IMR-90 (cell line): Measurements from ENCODE around the gene DNAJA4. TPM values are rescaled to one million over a fixed set of nuclear protein-coding genes. Genes with fewer than 3 reads are reported as not detected.

Experiments used
- ATAC-seq: fragments of 200-7000 bp; cut with Tn5 transposase; 2 replicates; pipeline ENCODE4 v1.9.1; 2020; ENCODE audit warnings: low read depth, mild to moderate bottlenecking, moderate library complexity
- BruUV-seq: library from RNA; stranded (reverse); fragments of 400-500 nt; replicated peaks from 2 replicates; lab custom pipeline; 2021; lab: Mats Ljungman, UMichigan
- CTCF ChIA-PET: fragments of 300-600 bp; formaldehyde crosslinking; extraction: SDS; loops from one replicate; lab custom pipeline; 2021; ENCODE audit warnings: antibody characterized with exemption; lab: Yijun Ruan, JAX
- POLR2A ChIA-PET: fragments of 300-600 bp; sonication (Branson Sonifier 250); formaldehyde crosslinking; loops from one replicate; lab custom pipeline; 2022; ENCODE audit warnings: antibody characterized with exemption; ENCODE audit not compliant: unreplicated experiment; lab: Charles Lee
- DNase-seq: peaks from one replicate; pipeline ENCODE4 v3.0.0; 2013
- H2AFZ ChIP-seq: replicated peaks from 2 replicates; pipeline ENCODE3; 2013; ENCODE audit warnings: low read length, mild to moderate bottlenecking; ENCODE audit not compliant: poor library complexity
- H2AK5ac ChIP-seq: 2 replicates; pipeline ENCODE4 v1.6.1; 2013; ENCODE audit warnings: low read depth, low read length, inconsistent platforms
- H2AK9ac ChIP-seq: replicated peaks from 2 replicates; pipeline ENCODE3; 2013; ENCODE audit warnings: mild to moderate bottlenecking, low read depth, low read length, moderate library complexity; ENCODE audit not compliant: poor library complexity
- H2BK120ac ChIP-seq: 2 replicates; pipeline ENCODE4 v1.6.1; 2013; ENCODE audit warnings: low read depth, low read length, inconsistent platforms
- H2BK15ac ChIP-seq: 3 replicates; pipeline ENCODE4 v1.6.1; 2013; ENCODE audit warnings: low read depth, low read length, inconsistent platforms
- H2BK20ac ChIP-seq: 2 replicates; pipeline ENCODE4 v1.6.1; 2013; ENCODE audit warnings: low read depth, mild to moderate bottlenecking, inconsistent platforms, low read length, moderate library complexity
- H2BK5ac ChIP-seq: 2 replicates; pipeline ENCODE4 v1.6.1; 2013; ENCODE audit warnings: mild to moderate bottlenecking, low read depth, low read length, inconsistent platforms; ENCODE audit not compliant: poor library complexity, severe bottlenecking
- H3K14ac ChIP-seq: replicated peaks from 2 replicates; pipeline ENCODE4 v1.6.1; 2013; ENCODE audit warnings: low read depth, low read length, inconsistent platforms
- H3K18ac ChIP-seq: 2 replicates; pipeline ENCODE4 v1.6.1; 2013; ENCODE audit warnings: low read depth, low read length, control low read depth
- H3K23ac ChIP-seq: 2 replicates; pipeline ENCODE4 v1.6.1; 2013; ENCODE audit warnings: low read depth, low read length, inconsistent platforms
- H3K27ac ChIP-seq: 2 replicates; pipeline ENCODE4 v1.5.1; 2013; ENCODE audit warnings: mild to moderate bottlenecking, control low read depth, low read length; ENCODE audit not compliant: insufficient read depth
- H3K27me3 ChIP-seq: 2 replicates; pipeline ENCODE4 v1.6.1; 2013; ENCODE audit warnings: low read length; ENCODE audit not compliant: control insufficient read depth, insufficient read depth
- H3K36me3 ChIP-seq: 2 replicates; pipeline ENCODE4 v1.6.1; 2013; ENCODE audit warnings: low read length, mixed read lengths; ENCODE audit not compliant: control insufficient read depth, insufficient read depth
- H3K4ac ChIP-seq: 2 replicates; pipeline ENCODE4 v1.6.1; 2013; ENCODE audit warnings: low read depth, low read length, inconsistent platforms
- H3K4me1 ChIP-seq: 2 replicates; pipeline ENCODE4 v1.6.1; 2013; ENCODE audit warnings: low read length, mixed read lengths; ENCODE audit not compliant: control insufficient read depth, insufficient read depth
- H3K4me2 ChIP-seq: 2 replicates; pipeline ENCODE4 v1.6.1; 2013; ENCODE audit warnings: low read depth, mild to moderate bottlenecking, control low read depth, low read length, moderate library complexity
- H3K4me3 ChIP-seq: 2 replicates; pipeline ENCODE4 v1.5.1; 2013; ENCODE audit warnings: low read depth, mild to moderate bottlenecking, control low read depth, low read length, moderate library complexity; ENCODE audit not compliant: insufficient read depth
- H3K56ac ChIP-seq: 2 replicates; pipeline ENCODE4 v1.6.1; 2013; ENCODE audit warnings: low read length, inconsistent platforms; ENCODE audit not compliant: insufficient read depth; ENCODE audit errors: extremely low read depth
- H3K79me1 ChIP-seq, 2 experiments: 2 replicates each; pipeline ENCODE4 v1.6.1; 2013; ENCODE audit warnings: low read length in 2 of 2, inconsistent platforms in 1 of 2, low read depth in 1 of 2
- H3K9ac ChIP-seq: 2 replicates; pipeline ENCODE4 v1.6.1; 2013; ENCODE audit warnings: low read depth, low read length, control low read depth
- H3K9me1 ChIP-seq: 2 replicates; pipeline ENCODE4 v1.6.1; 2013; ENCODE audit warnings: low read length, inconsistent platforms; ENCODE audit not compliant: insufficient read depth
- H3K9me3 ChIP-seq: 2 replicates; pipeline ENCODE4 v1.6.1; 2013; ENCODE audit warnings: low read length; ENCODE audit not compliant: control insufficient read depth, insufficient read depth
- H4K20me1 ChIP-seq: 2 replicates; pipeline ENCODE4 v1.6.1; 2013; ENCODE audit warnings: low read length, inconsistent platforms; ENCODE audit not compliant: insufficient read depth
- H4K5ac ChIP-seq: 2 replicates; pipeline ENCODE4 v1.6.1; 2013; ENCODE audit warnings: mild to moderate bottlenecking, low read depth, low read length, control low read depth
- H4K8ac ChIP-seq, 2 experiments: 2 replicates each; pipeline ENCODE4 v1.6.1; 2013; ENCODE audit warnings: low read depth in 2 of 2, low read length in 2 of 2, control low read depth in 1 of 2, inconsistent platforms in 1 of 2
- H4K91ac ChIP-seq: 2 replicates; pipeline ENCODE4 v1.6.1; 2013; ENCODE audit warnings: low read depth, low read length, inconsistent platforms; ENCODE audit not compliant: insufficient read depth
- BHLHE40 ChIP-seq: fragments of 150-350 bp; IDR thresholded peaks from 2 replicates; pipeline ENCODE4 v1.6.1; 2016; ENCODE audit warnings: mild to moderate bottlenecking, low read depth, low read length
- CEBPB ChIP-seq: IDR thresholded peaks from 2 replicates; pipeline ENCODE4 v1.6.1; 2012; ENCODE audit warnings: low read depth, low read length, improper control_type of control experiment
- CHD1 ChIP-seq: IDR thresholded peaks from 2 replicates; pipeline ENCODE4 v1.6.1; 2012; ENCODE audit warnings: low read depth, low read length, improper control_type of control experiment
- FOS ChIP-seq: fragments of 150-350 bp; IDR thresholded peaks from 2 replicates; pipeline ENCODE4 v1.6.1; 2016; ENCODE audit warnings: low read depth, low read length
- MAFK ChIP-seq: IDR thresholded peaks from 2 replicates; pipeline ENCODE4 v1.6.1; 2012; ENCODE audit warnings: low read depth, low read length, improper control_type of control experiment
- MAZ ChIP-seq: IDR thresholded peaks from 2 replicates; pipeline ENCODE4 v1.6.1; 2012; ENCODE audit warnings: low read depth, mild to moderate bottlenecking, low read length, improper control_type of control experiment, moderate library complexity, borderline replicate concordance
- MXI1 ChIP-seq: IDR thresholded peaks from 2 replicates; pipeline ENCODE4 v1.6.1; 2012; ENCODE audit warnings: low read depth, mild to moderate bottlenecking, low read length, moderate library complexity, borderline replicate concordance
- NFE2L2 ChIP-seq: fragments of 150-350 bp; IDR thresholded peaks from 2 replicates; pipeline ENCODE4 v1.6.1; 2016; ENCODE audit warnings: low read depth, mild to moderate bottlenecking, low read length
- POLR2A ChIP-seq: IDR thresholded peaks from 2 replicates; pipeline ENCODE4 v1.6.1; 2012; ENCODE audit warnings: mild to moderate bottlenecking, low read depth, low read length
- RAD21 ChIP-seq: IDR thresholded peaks from 2 replicates; pipeline ENCODE4 v1.6.1; 2012; ENCODE audit warnings: low read length, improper control_type of control experiment
- RCOR1 ChIP-seq: IDR thresholded peaks from 2 replicates; pipeline ENCODE4 v1.6.1; 2012; ENCODE audit warnings: mild to moderate bottlenecking, low read length, improper control_type of control experiment; ENCODE audit not compliant: insufficient replicate concordance
- RFX5 ChIP-seq: IDR thresholded peaks from 2 replicates; pipeline ENCODE4 v1.8.0; 2012; ENCODE audit warnings: low read depth, mild to moderate bottlenecking, low read length, moderate library complexity
- SMC3 ChIP-seq: fragments of 150-350 bp; IDR thresholded peaks from 2 replicates; pipeline ENCODE4 v1.6.1; 2016; ENCODE audit warnings: low read depth, mild to moderate bottlenecking, antibody characterized with exemption, low read length, moderate library complexity
- WGBS, 2 experiments: methylation state at CpG; one replicate each; pipeline versions ENCODE4 v1.1.5 to v1.1.7; 2013; ENCODE audit warnings: missing lambda C conversion rate in 2 of 2; ENCODE audit not compliant: insufficient read length in 1 of 2; ENCODE audit errors: extremely low coverage in 2 of 2; 5-methylcytosine and 5-hydroxymethylcytosine counted together
- dilution Hi-C: fragments of 300-500 bp; cut with HindIII; formaldehyde crosslinking; loops from one replicate; pipeline ENCODE4 v1.14.3; 2018; ENCODE audit warnings: low sequenced_read_pairs; ENCODE audit not compliant: unreplicated experiment
- in situ Hi-C: fragments of 300-500 bp; cut with MboI; formaldehyde crosslinking; loops from 3 replicates; pipeline ENCODE4 v1.14.3; 2019; ENCODE audit warnings: low sequenced_read_pairs, inconsistent platforms, mixed read lengths
- intact Hi-C: fragments of 100-400 bp; cut with micrococcal nuclease; formaldehyde crosslinking; loops from 2 replicates; pipeline ENCODE4 v1.10.0; 2022
- polyA plus RNA-seq, 3 experiments: library from polyadenylated mRNA; depleted of rRNA; stranded (reverse); fragments of >200 nt; gene quantifications; 2 replicates each; pipeline ENCODE4 v1.2.3, GENCODE V29; 2012; ENCODE audit warnings: low replicate concordance in 1 of 3
- total RNA-seq: library from RNA; depleted of rRNA; stranded (reverse); fragments of >200 nt; gene quantifications from 2 replicates; pipeline ENCODE4 v1.2.3, GENCODE V29; 2012
- TF ChIP-seq, protein P1 (sequence below): fragments of 150-350 bp; IDR thresholded peaks from 2 replicates; pipeline ENCODE4 v1.6.1; 2017; ENCODE audit warnings: mild to moderate bottlenecking, antibody characterized with exemption, low read length, low read depth
- TF ChIP-seq, protein P2 (sequence below): fragments of 150-350 bp; IDR thresholded peaks from 2 replicates; pipeline ENCODE4 v1.6.1; 2016; ENCODE audit warnings: low read depth, mild to moderate bottlenecking, low read length, moderate library complexity, borderline replicate concordance
- TF ChIP-seq, protein P3 (sequence below): conservative IDR thresholded peaks from 2 replicates; pipeline ENCODE4 v1.5.1; 2012; ENCODE audit warnings: mild to moderate bottlenecking, low read depth, low read length, improper control_type of control experiment

DNAJA4 gene
- total and polyA plus RNA-seq, 2 of the 4 experiments (the other 2 are of a cell fraction) = 0.18 to 0.32 TPM

DNA sequence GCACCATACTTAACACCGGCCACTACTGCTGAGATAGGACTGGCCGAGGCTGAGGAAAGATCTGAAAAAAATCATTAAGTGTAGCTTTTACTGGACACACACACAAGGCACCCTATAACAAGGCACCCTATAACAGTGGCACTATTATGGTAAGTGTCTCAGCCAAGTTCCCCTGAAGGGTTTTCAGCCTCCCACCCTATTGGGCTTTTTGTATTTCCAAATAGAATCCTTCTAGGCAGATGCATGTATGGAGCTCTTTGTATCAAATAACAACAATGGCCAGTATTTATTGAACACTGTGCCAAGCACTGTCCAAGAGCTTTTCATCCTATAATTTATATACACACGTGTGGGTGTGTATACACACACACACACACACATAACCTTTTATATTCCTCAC, 6.7 kb upstream of the DNAJA4 start:
- H3K4me2 ChIP-seq = no peak overlapping the region
- H2BK15ac ChIP-seq = no peak overlapping the region
- no peak overlapping the region for H2AFZ ChIP-seq
- POLR2A ChIA-PET = no interaction called here
- no peaks in the 10 kb centered on the region for H3K4me1 ChIP-seq
- H3K18ac ChIP-seq = no peak overlapping the region
- dilution Hi-C loops (no loop called here), intact Hi-C loops (no loop called here), in situ Hi-C loops (no loop called here)
- no peak for ATAC-seq
- H2BK120ac ChIP-seq = no peak overlapping the region
- H3K14ac ChIP-seq = no peak overlapping the region
- H4K8ac ChIP-seq = no peak overlapping the region
- no CpG with 5 or more reads among the region's 3 CpGs for WGBS, 2 experiments
- no peaks in the 10 kb centered on the region for H3K9me3 ChIP-seq
- no peaks in the 10 kb centered on the region for H3K9me1 ChIP-seq
- H4K5ac ChIP-seq = no peak overlapping the region
- no peaks in the 10 kb centered on the region for H3K36me3 ChIP-seq
- TF ChIP-seq POLR2A (no peak), CHD1 (no peak), RCOR1 (no peak), MAZ (no peak), CEBPB (no peak), MAFK (no peak), RAD21 (no peak), RFX5 (no peak), SMC3 (no peak), NFE2L2 (no peak), BHLHE40 (no peak), FOS (no peak), MXI1 (no peak)
- TF ChIP-seq, protein P1, sequence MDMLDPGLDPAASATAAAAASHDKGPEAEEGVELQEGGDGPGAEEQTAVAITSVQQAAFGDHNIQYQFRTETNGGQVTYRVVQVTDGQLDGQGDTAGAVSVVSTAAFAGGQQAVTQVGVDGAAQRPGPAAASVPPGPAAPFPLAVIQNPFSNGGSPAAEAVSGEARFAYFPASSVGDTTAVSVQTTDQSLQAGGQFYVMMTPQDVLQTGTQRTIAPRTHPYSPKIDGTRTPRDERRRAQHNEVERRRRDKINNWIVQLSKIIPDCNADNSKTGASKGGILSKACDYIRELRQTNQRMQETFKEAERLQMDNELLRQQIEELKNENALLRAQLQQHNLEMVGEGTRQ = no peak
- TF ChIP-seq, protein P2, sequence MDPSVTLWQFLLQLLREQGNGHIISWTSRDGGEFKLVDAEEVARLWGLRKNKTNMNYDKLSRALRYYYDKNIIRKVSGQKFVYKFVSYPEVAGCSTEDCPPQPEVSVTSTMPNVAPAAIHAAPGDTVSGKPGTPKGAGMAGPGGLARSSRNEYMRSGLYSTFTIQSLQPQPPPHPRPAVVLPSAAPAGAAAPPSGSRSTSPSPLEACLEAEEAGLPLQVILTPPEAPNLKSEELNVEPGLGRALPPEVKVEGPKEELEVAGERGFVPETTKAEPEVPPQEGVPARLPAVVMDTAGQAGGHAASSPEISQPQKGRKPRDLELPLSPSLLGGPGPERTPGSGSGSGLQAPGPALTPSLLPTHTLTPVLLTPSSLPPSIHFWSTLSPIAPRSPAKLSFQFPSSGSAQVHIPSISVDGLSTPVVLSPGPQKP = no peak
- TF ChIP-seq, protein P3, sequence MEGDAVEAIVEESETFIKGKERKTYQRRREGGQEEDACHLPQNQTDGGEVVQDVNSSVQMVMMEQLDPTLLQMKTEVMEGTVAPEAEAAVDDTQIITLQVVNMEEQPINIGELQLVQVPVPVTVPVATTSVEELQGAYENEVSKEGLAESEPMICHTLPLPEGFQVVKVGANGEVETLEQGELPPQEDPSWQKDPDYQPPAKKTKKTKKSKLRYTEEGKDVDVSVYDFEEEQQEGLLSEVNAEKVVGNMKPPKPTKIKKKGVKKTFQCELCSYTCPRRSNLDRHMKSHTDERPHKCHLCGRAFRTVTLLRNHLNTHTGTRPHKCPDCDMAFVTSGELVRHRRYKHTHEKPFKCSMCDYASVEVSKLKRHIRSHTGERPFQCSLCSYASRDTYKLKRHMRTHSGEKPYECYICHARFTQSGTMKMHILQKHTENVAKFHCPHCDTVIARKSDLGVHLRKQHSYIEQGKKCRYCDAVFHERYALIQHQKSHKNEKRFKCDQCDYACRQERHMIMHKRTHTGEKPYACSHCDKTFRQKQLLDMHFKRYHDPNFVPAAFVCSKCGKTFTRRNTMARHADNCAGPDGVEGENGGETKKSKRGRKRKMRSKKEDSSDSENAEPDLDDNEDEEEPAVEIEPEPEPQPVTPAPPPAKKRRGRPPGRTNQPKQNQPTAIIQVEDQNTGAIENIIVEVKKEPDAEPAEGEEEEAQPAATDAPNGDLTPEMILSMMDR = no peak
- no peak overlapping the region for H3K27ac ChIP-seq
- no peaks in the 10 kb centered on the region for H3K79me1 ChIP-seq
- no TSS peak for BruUV-seq
- H2BK20ac ChIP-seq = no peak overlapping the region
- H3K56ac ChIP-seq = no peak overlapping the region
- CTCF ChIA-PET = no interaction called here
- H3K4ac ChIP-seq = no peak overlapping the region
- H3K4me3 ChIP-seq = no peak overlapping the region
- DNase-seq = no peak
- H4K20me1 ChIP-seq = no peaks in the 10 kb centered on the region
- H2BK5ac ChIP-seq = no peak overlapping the region
- no peak overlapping the region for H2AK5ac ChIP-seq
- H2AK9ac ChIP-seq = no peak overlapping the region
- no peak overlapping the region for H4K91ac ChIP-seq
- peaks cover 18% of the 10 kb centered on the region for H3K27me3 ChIP-seq
- no peak overlapping the region for H3K9ac ChIP-seq
- no peak overlapping the region for H3K23ac ChIP-seq
